Thyroid gland (tissue), 4 donors: ENCODE results near the gene CCDC97.

Source experiments
- CTCF ChIP-seq, 6 experiments: fragments of 200-600 bp in 3 of 6; fragments of 450-650 bp in 3 of 6; sonication (generic) in 3 of 6; IDR thresholded peaks; one replicate each; pipeline ENCODE4 v1.5.1; 2016 to 2019; ENCODE audit warnings: antibody characterized with exemption in 6 of 6, mild to moderate bottlenecking in 2 of 6, inconsistent platforms in 1 of 6, moderate library complexity in 1 of 6
- POLR2A ChIP-seq, 2 donors: fragments of 450-650 bp; IDR thresholded peaks; one replicate each; pipeline ENCODE4 v1.6.1; 2017; ENCODE audit warnings: antibody characterized with exemption in 2 of 2, mild to moderate bottlenecking in 2 of 2, moderate library complexity in 1 of 2

GRCh38 chr19:41308450-41309179 is 1.4 kb upstream of the CCDC97 start:
- TF ChIP-seq CTCF (IDR thresholded peaks at IDR 0.05): peak; percentile 77 to 97 (median 94)
- TF ChIP-seq POLR2A (IDR thresholded peaks at IDR 0.05): no peak
